M059J (cell line): ENCODE data around the gene TNPO2. TPM values are rescaled to one million over a fixed set of nuclear protein-coding genes. Genes with fewer than 3 reads are reported as not detected.
"Not testable (repeated sequence)": the region's sequence is repeated elsewhere in the genome, so short reads cannot be mapped to it uniquely, and the experiment has no call there.

Experiments used
- DNase-seq: peaks from one replicate; pipeline ENCODE4 v3.0.0-alpha.2; 2012; ENCODE audit warnings: low read depth
- total RNA-seq: library from RNA; depleted of rRNA; stranded (reverse); fragments of >200 nt; shearing (Covaris generic); gene quantifications from 2 replicates; pipeline ENCODE4 v1.2.3, GENCODE V29; 2014

TNPO2 gene
- total RNA-seq, 1 experiment from 2014 or later: 32.3 TPM

- no peak for DNase-seq
Measured at GRCh38 chr19:12737835-12738351, 14.2 kb upstream of the TNPO2 start.

- DNase-seq: peak; percentile 100
Measured at GRCh38 chr19:12736995-12737834, 13.5 kb upstream of the TNPO2 start, which contains the start of gene GET3. Gene GET3 (plus strand): TSS chr19:12737497. CDS start chr19:12737506, 9 bp downstream.

GRCh38 chr19:12733369-12734214, 9.9 kb upstream of the TNPO2 start:
- peak; percentile 61 for DNase-seq

GRCh38 chr19:12731337-12731736, 7.6 kb upstream of the TNPO2 start:
- DNase-seq: no peak

- no peak for DNase-seq
Measured at GRCh38 chr19:12730064-12730463, 6.3 kb upstream of the TNPO2 start.

GRCh38 chr19:12727745-12728433, 4.2 kb upstream of the TNPO2 start:
- no peak for DNase-seq

- DNase-seq: no peak
Measured at GRCh38 chr19:12726988-12727316, 3.2 kb upstream of the TNPO2 start.

GRCh38 chr19:12725612-12726011, 1.9 kb upstream of the TNPO2 start:
- DNase-seq: not testable (repeated sequence)

- peak; percentile 22 for DNase-seq
Measured at GRCh38 chr19:12723381-12723640, 421 bp downstream of the TNPO2 start.

- peak; percentile 99 for DNase-seq
Measured at GRCh38 chr19:12722566-12723380, 959 bp downstream of the TNPO2 start.

GRCh38 chr19:12721656-12722565, 1.8 kb downstream of the TNPO2 start:
- DNase-seq: peak; percentile 55

- no peak for DNase-seq
Measured at GRCh38 chr19:12720851-12721655, 2.7 kb downstream of the TNPO2 start.

GRCh38 chr19:12720296-12720695, 3.4 kb downstream of the TNPO2 start:
- DNase-seq: no peak

- DNase-seq: no peak
Measured at GRCh38 chr19:12715929-12716328, 7.8 kb downstream of the TNPO2 start.

GRCh38 chr19:12715102-12715501, 8.6 kb downstream of the TNPO2 start:
- no peak for DNase-seq

- not testable (repeated sequence) for DNase-seq
Measured at GRCh38 chr19:12713304-12713703, 10.4 kb downstream of the TNPO2 start.

- DNase-seq: not testable (repeated sequence)
Measured at GRCh38 chr19:12712077-12712476, 11.7 kb downstream of the TNPO2 start.

- DNase-seq: no peak
Measured at GRCh38 chr19:12711187-12711586, 12.5 kb downstream of the TNPO2 start.

- no peak for DNase-seq
Measured at GRCh38 chr19:12708641-12709040, 15.1 kb downstream of the TNPO2 start.
